H1 (cell line): ENCODE measurements around the gene TMEM260. TPM values are rescaled to one million over a fixed set of nuclear protein-coding genes. Genes with fewer than 3 reads are reported as not detected.
"Not testable (repeated sequence)": the region's sequence is repeated elsewhere in the genome, so short reads cannot be mapped to it uniquely, and the experiment has no call there.

Experiments used
- CTCF ChIA-PET: fragments of 300-600 bp; sonication (Branson Sonifier 250); formaldehyde crosslinking; loops from one replicate; lab custom pipeline; 2021; ENCODE audit not compliant: partially characterized antibody; lab: Charles Lee
- POLR2A ChIA-PET: fragments of 300-600 bp; sonication (Branson Sonifier 250); formaldehyde crosslinking; loops from one replicate; lab custom pipeline; 2021; ENCODE audit warnings: inconsistent platforms; ENCODE audit not compliant: partially characterized antibody; lab: Charles Lee
- DNase-seq, 2 experiments: peaks; one replicate each; pipeline versions ENCODE4 v3.0.0 to v3.0.0-alpha.2; 2010 to 2022; ENCODE audit warnings: low spot score in 2 of 2, low read depth in 1 of 2, mixed read lengths in 1 of 2
- FAIRE-seq: peaks from 2 replicates; lab custom pipeline; 2011; peaks lifted over from hg19 to GRCh38; lab: Jason Lieb, UNC
- H2AFZ ChIP-seq: 2 replicates; pipeline ENCODE4 v1.8.1; 2012; ENCODE audit warnings: low read length, inconsistent platforms
- H2AK5ac ChIP-seq: 2 replicates; pipeline ENCODE4 v1.6.1; 2013; ENCODE audit warnings: low read depth, low read length
- H2BK120ac ChIP-seq: replicated peaks from 2 replicates; pipeline ENCODE3; 2013; ENCODE audit warnings: low read depth, low read length, inconsistent platforms
- H2BK12ac ChIP-seq: 2 replicates; pipeline ENCODE4 v1.6.1; 2013; ENCODE audit warnings: low read depth, low read length
- H2BK15ac ChIP-seq: 2 replicates; pipeline ENCODE4 v1.6.1; 2013; ENCODE audit warnings: low read length
- H2BK20ac ChIP-seq: 2 replicates; pipeline ENCODE4 v1.6.1; 2013; ENCODE audit warnings: low read length
- H2BK5ac ChIP-seq: 2 replicates; pipeline ENCODE4 v1.6.1; 2013; ENCODE audit warnings: low read depth, low read length
- H3K14ac ChIP-seq: 2 replicates; pipeline ENCODE4 v1.6.1; 2013; ENCODE audit warnings: inconsistent platforms; ENCODE audit not compliant: insufficient read length
- H3K18ac ChIP-seq: 2 replicates; pipeline ENCODE4 v1.6.1; 2013; ENCODE audit warnings: low read length; ENCODE audit errors: extremely low read depth
- H3K23ac ChIP-seq: 2 replicates; pipeline ENCODE4 v1.6.1; 2013; ENCODE audit warnings: inconsistent platforms; ENCODE audit not compliant: insufficient read length
- H3K23me2 ChIP-seq: 2 replicates; pipeline ENCODE4 v1.6.1; 2013; ENCODE audit warnings: low read depth, low read length
- H3K27ac ChIP-seq: 2 replicates; pipeline ENCODE4 v1.6.1; 2011; ENCODE audit warnings: low read depth, low read length, inconsistent platforms
- H3K27me3 ChIP-seq, 4 experiments: replicated peaks in 1 of 4; 1 replicate in 1 of 4; 2 replicates in 3 of 4; pipeline versions ENCODE4 v1.6.1 to v1.8.1; 2011 to 2013; ENCODE audit warnings: low read length in 3 of 4, mild to moderate bottlenecking in 3 of 4, inconsistent platforms in 2 of 4, mixed read lengths in 2 of 4, moderate library complexity in 1 of 4; ENCODE audit not compliant: control insufficient read depth in 3 of 4, insufficient read depth in 3 of 4; ENCODE audit errors: extremely low read depth in 1 of 4
- H3K36me3 ChIP-seq, 4 experiments: 2 replicates each; pipeline versions ENCODE4 v1.6.1 to v1.8.1; 2011 to 2013; ENCODE audit warnings: mild to moderate bottlenecking in 4 of 4, low read length in 3 of 4, moderate library complexity in 2 of 4, control low read depth in 1 of 4, inconsistent platforms in 1 of 4; ENCODE audit not compliant: insufficient read depth in 4 of 4, control insufficient read depth in 2 of 4
- H3K4ac ChIP-seq: replicated peaks from 2 replicates; pipeline ENCODE3; 2013; ENCODE audit warnings: low read length, low read depth, mixed read lengths, inconsistent platforms; ENCODE audit not compliant: insufficient read length
- H3K4me1 ChIP-seq, 4 experiments: replicated peaks in 1 of 4; 1 replicate in 1 of 4; 2 replicates in 3 of 4; pipeline versions ENCODE4 v1.6.1 to v1.8.1; 2011 to 2013; ENCODE audit warnings: low read length in 3 of 4, inconsistent platforms in 2 of 4, mixed read lengths in 1 of 4; ENCODE audit not compliant: insufficient read depth in 4 of 4, control insufficient read depth in 3 of 4
- H3K4me2 ChIP-seq, 2 experiments: 2 replicates each; pipeline versions ENCODE4 v1.6.1 to v1.8.1; 2011 to 2013; ENCODE audit warnings: low read depth in 2 of 2, low read length in 2 of 2, control low read depth in 1 of 2, inconsistent platforms in 1 of 2, mild to moderate bottlenecking in 1 of 2; ENCODE audit not compliant: insufficient read depth in 1 of 2
- H3K4me3 ChIP-seq, 4 experiments: fragments of 200-600, 300-600 bp in 1 of 4; sonication (generic), shearing (Covaris generic), sonication (Bioruptor Twin) in 1 of 4; 2 replicates each; pipeline versions ENCODE4 v1.5.1 to v1.8.1; 2011 to 2016; ENCODE audit warnings: low read length in 4 of 4, low read depth in 3 of 4, control low read depth in 2 of 4, inconsistent platforms in 2 of 4, mild to moderate bottlenecking in 2 of 4, mixed read lengths in 1 of 4, moderate library complexity in 1 of 4; ENCODE audit not compliant: insufficient read depth in 2 of 4; ENCODE audit errors: extremely low read depth in 1 of 4
- H3K56ac ChIP-seq: replicated peaks from 2 replicates; pipeline ENCODE3; 2013; ENCODE audit warnings: low read depth, mild to moderate bottlenecking, mixed read lengths, low read length, inconsistent platforms; ENCODE audit not compliant: insufficient read length
- H3K79me1 ChIP-seq: 2 replicates; pipeline ENCODE4 v1.6.1; 2013; ENCODE audit warnings: low read depth, low read length, control low read depth
- H3K79me2 ChIP-seq, 2 experiments: 2 replicates each; pipeline versions ENCODE4 v1.6.1 to v1.8.1; 2012 to 2013; ENCODE audit warnings: low read length in 2 of 2, mild to moderate bottlenecking in 2 of 2, inconsistent platforms in 1 of 2; ENCODE audit not compliant: insufficient read depth in 2 of 2, control insufficient read depth in 1 of 2
- H3K9ac ChIP-seq, 4 experiments: replicated peaks in 1 of 4; 1 replicate in 1 of 4; 2 replicates in 3 of 4; pipeline versions ENCODE4 v1.6.1 to v1.8.1; 2011 to 2013; ENCODE audit warnings: low read depth in 3 of 4, low read length in 3 of 4, control low read depth in 2 of 4, mild to moderate bottlenecking in 2 of 4, moderate library complexity in 2 of 4, inconsistent platforms in 1 of 4; ENCODE audit errors: extremely low read depth in 1 of 4
- H3K9me3 ChIP-seq, 2 experiments: 2 replicates each; pipeline versions ENCODE4 v1.6.1 to v1.8.1; 2012 to 2013; ENCODE audit warnings: mild to moderate bottlenecking in 2 of 2, moderate library complexity in 2 of 2, control low read depth in 1 of 2, inconsistent platforms in 1 of 2, low read depth in 1 of 2, low read length in 1 of 2, mixed read lengths in 1 of 2; ENCODE audit not compliant: insufficient read depth in 2 of 2
- H4K20me1 ChIP-seq, 2 experiments: replicated peaks in 1 of 2; 2 replicates each; pipeline versions ENCODE3 to v1.8.1; 2011 to 2013; ENCODE audit warnings: inconsistent platforms in 2 of 2, low read length in 2 of 2, mild to moderate bottlenecking in 1 of 2; ENCODE audit not compliant: insufficient read depth in 2 of 2, control insufficient read depth in 1 of 2
- H4K5ac ChIP-seq: 2 replicates; pipeline ENCODE4 v1.6.1; 2013; ENCODE audit warnings: low read length, low read depth, mixed read lengths, inconsistent platforms; ENCODE audit not compliant: insufficient read length
- H4K8ac ChIP-seq: 2 replicates; pipeline ENCODE4 v1.8.0; 2013; ENCODE audit warnings: mild to moderate bottlenecking, moderate library complexity, low read length, inconsistent platforms; ENCODE audit not compliant: insufficient read depth; ENCODE audit errors: extremely low read depth
- H4K91ac ChIP-seq: replicated peaks from 2 replicates; pipeline ENCODE3; 2013; ENCODE audit warnings: low read length, mixed read lengths, inconsistent platforms; ENCODE audit not compliant: insufficient read length
- SIRT6 ChIP-seq: IDR thresholded peaks from one replicate; pipeline ENCODE4 v1.7.1; 2012; ENCODE audit warnings: low read length, inconsistent platforms
- WGBS, 2 experiments: shearing (Covaris generic) in 1 of 2; methylation state at CpG; one replicate each; pipeline versions ENCODE4 v1.1.6 to v1.1.7; 2013 to 2015; ENCODE audit warnings: low lambda C conversion rate in 2 of 2, mixed read lengths in 2 of 2, inconsistent platforms in 1 of 2, low coverage in 1 of 2, missing lambda C conversion rate in 1 of 2; ENCODE audit not compliant: insufficient replicate concordance in 2 of 2, insufficient coverage in 1 of 2, insufficient read length in 1 of 2; ENCODE audit errors: extremely low coverage in 1 of 2, missing lambda C conversion rate in 1 of 2; 5-methylcytosine and 5-hydroxymethylcytosine counted together
- polyA plus RNA-seq, 7 experiments: library from polyadenylated mRNA; depleted of rRNA in 3 of 7; stranded (reverse) in 5 of 7; unstranded in 2 of 7; fragments of >200 nt in 5 of 7; fragments of 200-250 nt in 2 of 7; gene quantifications; 1 replicate in 5 of 7; 2 replicates in 1 of 7; 4 replicates in 1 of 7; pipeline versions ENCODE4 v1.2.1 to v1.2.3, GENCODE V29; 2011 to 2013; ENCODE audit warnings: missing spikeins in 2 of 7, mixed read lengths in 2 of 7
- total RNA-seq: library from RNA; stranded (reverse); fragmentation: NEBNext Ultra II Directional; extraction: Animal tissue kit (Norgen Biotek cat#: 25700); gene quantifications from 2 replicates; pipeline ENCODE4 v1.2.1, GENCODE V29; 2021

TMEM260 gene
- total and polyA plus RNA-seq, 2 of the 8 experiments (the other 6 are each of a cell fraction or from before 2014, with no cell fraction given) = 14.4 to 15.2 TPM

DNA sequence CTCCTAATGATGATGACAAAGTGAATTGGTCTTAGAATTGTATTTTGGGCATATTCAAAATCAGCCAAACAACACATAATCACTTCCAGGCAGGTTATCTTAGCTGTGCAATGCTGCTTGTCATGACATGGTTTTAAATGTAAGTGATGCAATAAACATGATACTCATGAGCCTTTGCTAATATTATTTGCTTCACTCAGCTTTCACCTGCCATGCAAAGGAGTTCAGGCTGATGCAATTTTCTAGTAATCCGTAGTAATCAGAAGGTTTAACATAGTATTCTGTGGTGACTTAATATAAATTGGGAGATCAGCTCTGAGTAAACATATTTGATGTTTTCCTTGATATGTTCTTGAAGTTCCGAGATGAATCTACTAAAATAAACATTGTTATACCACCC, 29.1 kb downstream of the TMEM260 start:
- H3K9ac ChIP-seq = no peak overlapping the region
- no peaks in the 10 kb centered on the region for H3K79me1 ChIP-seq
- H3K14ac ChIP-seq = no peak overlapping the region
- no peaks in the 10 kb centered on the region for H4K20me1 ChIP-seq
- no peaks in the 10 kb centered on the region for H3K9me3 ChIP-seq
- no peaks in the 10 kb centered on the region for H3K23me2 ChIP-seq
- H3K4me1 ChIP-seq = no peaks in the 10 kb centered on the region
- FAIRE-seq (no peak), DNase-seq (no peak)
- 88% methylated on average over 2 of the region's 2 CpGs; no CpG with 5 or more reads in 1 of the 2 experiments for WGBS, 2 experiments
- no peak overlapping the region for H4K91ac ChIP-seq
- no peak overlapping the region for H3K4me3 ChIP-seq
- H3K18ac ChIP-seq = no peak overlapping the region
- no peak overlapping the region for H3K23ac ChIP-seq
- H3K27me3 ChIP-seq = no peaks in the 10 kb centered on the region
- no peaks in the 10 kb centered on the region for H3K79me2 ChIP-seq
- no peak overlapping the region for H2BK15ac ChIP-seq
- ChIA-PET POLR2A (no interaction called here), CTCF (no interaction called here)
- H2AK5ac ChIP-seq = no peak overlapping the region
- no peak overlapping the region for H2AFZ ChIP-seq
- no peak overlapping the region for H2BK20ac ChIP-seq
- H4K8ac ChIP-seq = no peak overlapping the region
- H3K36me3 ChIP-seq = peaks cover 0 to 31% (median under 1%) of the 10 kb centered on the region in 4 experiments; a peak in 3 of 8 replicates
- no peak overlapping the region for H2BK120ac ChIP-seq
- H3K4me2 ChIP-seq = no peak overlapping the region
- no peak overlapping the region for H3K4ac ChIP-seq
- H3K56ac ChIP-seq = no peak overlapping the region
- no peak overlapping the region for H4K5ac ChIP-seq
- H3K27ac ChIP-seq = no peak overlapping the region
- H2BK12ac ChIP-seq = no peak overlapping the region
- H2BK5ac ChIP-seq = no peak overlapping the region
- no peak for TF ChIP-seq SIRT6

DNA sequence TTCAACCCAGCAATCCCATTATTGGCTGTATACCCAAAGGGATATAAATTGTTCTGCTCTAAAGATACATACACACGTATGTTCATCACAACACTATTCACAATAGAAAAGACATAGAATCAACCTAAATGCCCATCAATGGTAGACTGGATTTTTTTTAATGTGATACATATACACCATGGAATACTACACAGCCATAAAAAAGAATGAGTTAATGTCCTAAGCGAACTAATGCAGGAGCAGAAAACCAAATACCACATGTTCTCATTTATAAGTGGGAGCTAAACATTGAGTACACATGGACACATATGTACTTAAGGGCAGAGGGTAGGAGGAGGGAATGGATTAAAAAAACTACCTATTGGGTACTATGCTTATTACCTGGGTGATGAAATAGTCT, 32.1 kb downstream of the TMEM260 start:
- peaks cover 0 to 24% (median under 1%) of the 10 kb centered on the region in 4 experiments; a peak in 3 of 8 replicates for H3K36me3 ChIP-seq
- H4K20me1 ChIP-seq, H3K14ac ChIP-seq, H3K4me2 ChIP-seq, FAIRE-seq, H3K18ac ChIP-seq, H2BK12ac ChIP-seq, H2AK5ac ChIP-seq, H4K8ac ChIP-seq, POLR2A ChIA-PET, H3K4me3 ChIP-seq, H2BK20ac ChIP-seq, H3K56ac ChIP-seq, H4K5ac ChIP-seq, H4K91ac ChIP-seq, H3K27ac ChIP-seq, H2BK120ac ChIP-seq, H3K9me3 ChIP-seq, H3K27me3 ChIP-seq, H2BK5ac ChIP-seq, H3K4ac ChIP-seq, H3K79me2 ChIP-seq, H3K4me1 ChIP-seq, H3K23ac ChIP-seq, DNase-seq, H2AFZ ChIP-seq, H3K23me2 ChIP-seq, H3K9ac ChIP-seq, H3K79me1 ChIP-seq, H2BK15ac ChIP-seq: not testable (repeated sequence)
- WGBS, 2 experiments = 94% methylated on average over 2 of the region's 2 CpGs; no CpG with 5 or more reads in 1 of the 2 experiments
- CTCF ChIA-PET = interaction anchor here (0.7 kb wide), 1 partner anchor 191 kb away, joined by 3 read pairs; no protein-coding TSS in a partner anchor
